ENCODE data around the gene NT5DC3.

- TF ChIP-seq EP300 (IDR thresholded peaks at IDR 0.05): no peak
- TF ChIP-seq, protein P1, sequence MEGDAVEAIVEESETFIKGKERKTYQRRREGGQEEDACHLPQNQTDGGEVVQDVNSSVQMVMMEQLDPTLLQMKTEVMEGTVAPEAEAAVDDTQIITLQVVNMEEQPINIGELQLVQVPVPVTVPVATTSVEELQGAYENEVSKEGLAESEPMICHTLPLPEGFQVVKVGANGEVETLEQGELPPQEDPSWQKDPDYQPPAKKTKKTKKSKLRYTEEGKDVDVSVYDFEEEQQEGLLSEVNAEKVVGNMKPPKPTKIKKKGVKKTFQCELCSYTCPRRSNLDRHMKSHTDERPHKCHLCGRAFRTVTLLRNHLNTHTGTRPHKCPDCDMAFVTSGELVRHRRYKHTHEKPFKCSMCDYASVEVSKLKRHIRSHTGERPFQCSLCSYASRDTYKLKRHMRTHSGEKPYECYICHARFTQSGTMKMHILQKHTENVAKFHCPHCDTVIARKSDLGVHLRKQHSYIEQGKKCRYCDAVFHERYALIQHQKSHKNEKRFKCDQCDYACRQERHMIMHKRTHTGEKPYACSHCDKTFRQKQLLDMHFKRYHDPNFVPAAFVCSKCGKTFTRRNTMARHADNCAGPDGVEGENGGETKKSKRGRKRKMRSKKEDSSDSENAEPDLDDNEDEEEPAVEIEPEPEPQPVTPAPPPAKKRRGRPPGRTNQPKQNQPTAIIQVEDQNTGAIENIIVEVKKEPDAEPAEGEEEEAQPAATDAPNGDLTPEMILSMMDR (IDR thresholded peaks at IDR 0.05): no peak
- no peak for TF ChIP-seq POLR2A (IDR thresholded peaks at IDR 0.05)
These were observed 8.7 kb downstream of the NT5DC3 start for GRCh38 chr12:103832048-103832997.
